AG09319 (cell line): ENCODE measurements around the gene DAB2IP.

Source experiments
- DNase-seq: peaks from one replicate; pipeline ENCODE4 v3.0.0-alpha.2; 2010; ENCODE audit warnings: low read depth; ENCODE audit errors: extremely low read depth
- CTCF ChIP-seq: IDR thresholded peaks from 2 replicates; pipeline ENCODE4 v1.5.1; 2011; ENCODE audit warnings: low read depth, mild to moderate bottlenecking, inconsistent platforms, low read length, moderate library complexity

Gene DAB2IP

GRCh38 chr9:121751686-121752445 is 100.4 kb downstream of the DAB2IP start:
- DNase-seq = no peak
- TF ChIP-seq CTCF = no peak

GRCh38 chr9:121752929-121753328 is 101.5 kb downstream of the DAB2IP start:
- no peak for TF ChIP-seq CTCF
- DNase-seq = no peak

GRCh38 chr9:121753802-121754654 is 102.6 kb downstream of the DAB2IP start:
- DNase-seq = no peak
- no peak for TF ChIP-seq CTCF

GRCh38 chr9:121754655-121755436 is 103.4 kb downstream of the DAB2IP start:
- TF ChIP-seq CTCF = no peak
- DNase-seq = no peak

GRCh38 chr9:121755581-121755980 is 104.1 kb downstream of the DAB2IP start:
- DNase-seq = no peak
- TF ChIP-seq CTCF = no peak

- TF ChIP-seq CTCF = no peak
- no peak for DNase-seq
Measured at GRCh38 chr9:121756474-121757280, 105.2 kb downstream of the DAB2IP start.
